ENCODE measurements around the gene TMEM168. TPM values are rescaled to one million over a fixed set of nuclear protein-coding genes. Genes with fewer than 3 reads are reported as not detected.

Gene TMEM168
- total RNA-seq, 1 experiment from 2014 or later: 11.2 TPM

- DNase-seq (ENCODE audit: low spot score): no peak
- Mint-ChIP-seq H3K4me1 (peaks cover 3% of the 10 kb centered on the region), H3K4me3 (no peak overlapping the region), H3K27me3 (ENCODE audit: low read depth) (no peaks in the 10 kb centered on the region), H3K27ac (peak overlapping the region; percentile 85), H3K36me3 (no peaks in the 10 kb centered on the region), H3K9me3 (no peaks in the 10 kb centered on the region)
- ChIA-PET CTCF (no interaction called here), POLR2A (no interaction called here)
- no peak for ATAC-seq
- TF ChIP-seq JAZF1 (CRISPR knock-in tag; IDR thresholded peaks at IDR 0.05) (no peak), RELA (CRISPR knock-in tag; IDR thresholded peaks at IDR 0.05; ENCODE audit: borderline replicate concordance) (no peak), ZNF425 (CRISPR knock-in tag; conservative IDR thresholded peaks at IDR 0.05) (no peak), HMGA2 (CRISPR knock-in tag; IDR thresholded peaks at IDR 0.05) (no peak), ZNF396 (CRISPR knock-in tag; IDR thresholded peaks at IDR 0.05; ENCODE audit: borderline replicate concordance) (no peak), SMAD4 (CRISPR knock-in tag; IDR thresholded peaks at IDR 0.05) (no peak)
Measured at GRCh38 chr7:112782498-112782897, 7.7 kb downstream of the TMEM168 start.

GRCh38 chr7:112781558-112781957 lies 8.6 kb downstream of the TMEM168 start:
- Mint-ChIP-seq H3K4me1 (peaks cover 3% of the 10 kb centered on the region), H3K4me3 (no peak overlapping the region), H3K27ac (no peak overlapping the region), H3K9me3 (no peaks in the 10 kb centered on the region), H3K36me3 (no peaks in the 10 kb centered on the region), H3K27me3 (ENCODE audit: low read depth) (no peaks in the 10 kb centered on the region)
- ChIA-PET CTCF (no interaction called here), POLR2A (no interaction called here)
- TF ChIP-seq STAT6 (CRISPR knock-in tag; conservative IDR thresholded peaks at IDR 0.05; ENCODE audit: low read depth) (no peak), E2F4 (CRISPR knock-in tag; IDR thresholded peaks at IDR 0.05; ENCODE audit: borderline replicate concordance, low read depth) (no peak), ZNF396 (CRISPR knock-in tag; IDR thresholded peaks at IDR 0.05; ENCODE audit: borderline replicate concordance) (no peak), ZNF263 (CRISPR knock-in tag; IDR thresholded peaks at IDR 0.05; ENCODE audit: low read depth) (no peak), ATF2 (CRISPR knock-in tag; IDR thresholded peaks at IDR 0.05; ENCODE audit: borderline replicate concordance, low read depth) (no peak), NR3C1 (CRISPR knock-in tag; conservative IDR thresholded peaks at IDR 0.05; ENCODE audit: low read depth) (no peak), NR1H2 (CRISPR knock-in tag; IDR thresholded peaks at IDR 0.05) (no peak), ZNF281 (CRISPR knock-in tag; IDR thresholded peaks at IDR 0.05) (no peak)
- no peak for DNase-seq (ENCODE audit: low spot score)
- no peak for ATAC-seq
